Measurements from ENCODE around the gene MS4A14.

The MS4A14 gene

GRCh38 chr11:60422609-60423008, 26.4 kb downstream of the MS4A14 start:
- H3K79me2 ChIP-seq (ENCODE audit: insufficient read depth, low read length), result no peaks in the 10 kb centered on the region
- no peak overlapping the region for H3K4me3 ChIP-seq (ENCODE audit: insufficient read depth, low read length, poor library complexity, severe bottlenecking)
- no peaks in the 10 kb centered on the region for H3F3A ChIP-seq (ENCODE audit: insufficient read depth)
- H3K9me2 ChIP-seq (replicated peaks; ENCODE audit: insufficient read depth, low read length), result no peaks in the 10 kb centered on the region
- no peaks in the 10 kb centered on the region for H3K36me3 ChIP-seq (ENCODE audit: low read length)
- no peak overlapping the region for H3K27ac ChIP-seq (ENCODE audit: low read depth, low read length)
- no peak overlapping the region for H2AFZ ChIP-seq (ENCODE audit: low read depth, low read length, severe bottlenecking)
- H4K20me1 ChIP-seq (ENCODE audit: low read depth, low read length), result no peaks in the 10 kb centered on the region
- H3K9ac ChIP-seq (ENCODE audit: low read length), result no peak overlapping the region
- no peaks in the 10 kb centered on the region for H3K27me3 ChIP-seq (ENCODE audit: low read length)
- H3K4me2 ChIP-seq (ENCODE audit: low read depth, low read length, poor library complexity, severe bottlenecking), result no peak overlapping the region
- TF ChIP-seq CTCF (IDR thresholded peaks at IDR 0.05; ENCODE audit: insufficient read depth, low read length, poor library complexity, severe bottlenecking) (no peak), EZH2phosphoT487 (conservative IDR thresholded peaks at IDR 0.05; ENCODE audit: low read length) (no peak)
- no peaks in the 10 kb centered on the region; the same call in 1 of the 2 replicates for H3K9me3 ChIP-seq (ENCODE audit: insufficient read depth, low read length)

GRCh38 chr11:60428517-60428916, 32.3 kb downstream of the MS4A14 start:
- H3K27me3 ChIP-seq (ENCODE audit: low read length), result no peaks in the 10 kb centered on the region
- no peak overlapping the region for H3K4me2 ChIP-seq (ENCODE audit: low read depth, low read length, poor library complexity, severe bottlenecking)
- H3K9me2 ChIP-seq (replicated peaks; ENCODE audit: insufficient read depth, low read length), result no peaks in the 10 kb centered on the region
- no peak overlapping the region for H3K9ac ChIP-seq (ENCODE audit: low read length)
- no peaks in the 10 kb centered on the region for H3K9me3 ChIP-seq (ENCODE audit: insufficient read depth, low read length)
- H3K4me3 ChIP-seq (ENCODE audit: insufficient read depth, low read length, poor library complexity, severe bottlenecking), result no peak overlapping the region
- no peaks in the 10 kb centered on the region for H3F3A ChIP-seq (ENCODE audit: insufficient read depth)
- no peak overlapping the region for H3K27ac ChIP-seq (ENCODE audit: low read depth, low read length)
- H2AFZ ChIP-seq (ENCODE audit: low read depth, low read length, severe bottlenecking), result no peak overlapping the region
- TF ChIP-seq CTCF (IDR thresholded peaks at IDR 0.05; ENCODE audit: insufficient read depth, low read length, poor library complexity, severe bottlenecking) (no peak), EZH2phosphoT487 (conservative IDR thresholded peaks at IDR 0.05; ENCODE audit: low read length) (no peak)
- no peaks in the 10 kb centered on the region for H3K79me2 ChIP-seq (ENCODE audit: insufficient read depth, low read length)
- H4K20me1 ChIP-seq (ENCODE audit: low read depth, low read length), result no peaks in the 10 kb centered on the region
- no peaks in the 10 kb centered on the region for H3K36me3 ChIP-seq (ENCODE audit: low read length)

- no peak within 1 kb of the TSS for H2AFZ ChIP-seq (ENCODE audit: low read depth, low read length, severe bottlenecking)
Measured at GRCh38 chr11:60429272-60429671, 33.0 kb downstream of the MS4A14 start, which contains the start of gene MS4A5. MS4A5 (plus strand) TSS chr11:60429572; CDS start chr11:60429675, 103 bp downstream.

More at GRCh38 chr11:60429272-60429671, 33.0 kb downstream of the MS4A14 start, which contains the start of gene MS4A5:
- H3K9me3 ChIP-seq (ENCODE audit: insufficient read depth, low read length), result no peaks in the 10 kb centered on the region
- H3K79me2 ChIP-seq (ENCODE audit: insufficient read depth, low read length), result no peaks in the 10 kb centered on the region
- no peak for TF ChIP-seq CTCF (IDR thresholded peaks at IDR 0.05; ENCODE audit: insufficient read depth, low read length, poor library complexity, severe bottlenecking)
- H4K20me1 ChIP-seq (ENCODE audit: low read depth, low read length), result no peaks in the 10 kb centered on the region
- no peaks in the 10 kb centered on the region for H3K27me3 ChIP-seq (ENCODE audit: low read length)
- no peaks in the 10 kb centered on the region for H3K36me3 ChIP-seq (ENCODE audit: low read length)
- H3K9ac ChIP-seq (ENCODE audit: low read length), result no peak within 1 kb of the TSS
- no peaks in the 10 kb centered on the region for H3K9me2 ChIP-seq (replicated peaks; ENCODE audit: insufficient read depth, low read length)
- no peak within 1 kb of the TSS for H3K27ac ChIP-seq (ENCODE audit: low read depth, low read length)
- H3F3A ChIP-seq (ENCODE audit: insufficient read depth), result no peaks in the 10 kb centered on the region
- H3K4me2 ChIP-seq (ENCODE audit: low read depth, low read length, poor library complexity, severe bottlenecking), result no peak within 1 kb of the TSS
- H3K4me3 ChIP-seq (ENCODE audit: insufficient read depth, low read length, poor library complexity, severe bottlenecking), result no peak within 1 kb of the TSS
